NCI-H345 (cell line): ENCODE data around the gene NISCH.

Source experiments
- DNase-seq: peaks from one replicate; lab custom pipeline; 2025; lab: John Stamatoyannopoulos, UW

NISCH gene

DNA sequence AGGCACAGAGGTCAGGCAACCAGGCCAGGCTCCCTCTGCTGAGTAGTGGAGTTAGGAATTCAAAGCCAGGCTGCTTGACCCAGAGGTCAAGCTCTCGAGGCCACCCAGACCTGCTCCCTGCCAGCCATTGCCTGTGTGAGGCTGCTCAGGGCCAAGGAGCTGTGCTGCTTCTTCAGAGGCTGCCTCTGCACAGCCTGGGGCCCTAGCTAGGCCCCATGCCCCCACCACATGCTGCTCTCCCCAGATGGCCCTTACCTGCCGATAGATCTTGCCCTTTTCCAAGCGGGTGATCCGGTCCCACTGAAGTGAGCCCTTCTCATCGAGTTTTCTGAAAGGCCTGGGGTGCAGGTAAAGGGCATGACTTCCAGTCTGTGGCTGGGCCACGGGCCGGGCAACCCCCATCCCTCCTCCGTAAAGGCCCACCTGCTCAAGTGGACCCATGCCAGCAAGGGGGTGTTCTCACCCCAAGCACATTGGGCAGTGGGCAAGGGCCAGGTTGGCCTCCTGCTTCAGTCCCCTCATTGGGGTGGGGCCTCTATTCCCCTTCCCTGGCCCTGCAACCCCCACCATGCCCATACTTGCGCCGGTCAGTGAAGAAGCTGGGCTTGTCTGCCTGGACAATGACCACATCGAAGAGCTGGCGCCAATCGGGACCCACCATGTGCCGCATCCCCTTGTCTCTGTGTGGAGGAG lies 71.8 kb downstream of the NISCH start:
- no peak for DNase-seq

DNA sequence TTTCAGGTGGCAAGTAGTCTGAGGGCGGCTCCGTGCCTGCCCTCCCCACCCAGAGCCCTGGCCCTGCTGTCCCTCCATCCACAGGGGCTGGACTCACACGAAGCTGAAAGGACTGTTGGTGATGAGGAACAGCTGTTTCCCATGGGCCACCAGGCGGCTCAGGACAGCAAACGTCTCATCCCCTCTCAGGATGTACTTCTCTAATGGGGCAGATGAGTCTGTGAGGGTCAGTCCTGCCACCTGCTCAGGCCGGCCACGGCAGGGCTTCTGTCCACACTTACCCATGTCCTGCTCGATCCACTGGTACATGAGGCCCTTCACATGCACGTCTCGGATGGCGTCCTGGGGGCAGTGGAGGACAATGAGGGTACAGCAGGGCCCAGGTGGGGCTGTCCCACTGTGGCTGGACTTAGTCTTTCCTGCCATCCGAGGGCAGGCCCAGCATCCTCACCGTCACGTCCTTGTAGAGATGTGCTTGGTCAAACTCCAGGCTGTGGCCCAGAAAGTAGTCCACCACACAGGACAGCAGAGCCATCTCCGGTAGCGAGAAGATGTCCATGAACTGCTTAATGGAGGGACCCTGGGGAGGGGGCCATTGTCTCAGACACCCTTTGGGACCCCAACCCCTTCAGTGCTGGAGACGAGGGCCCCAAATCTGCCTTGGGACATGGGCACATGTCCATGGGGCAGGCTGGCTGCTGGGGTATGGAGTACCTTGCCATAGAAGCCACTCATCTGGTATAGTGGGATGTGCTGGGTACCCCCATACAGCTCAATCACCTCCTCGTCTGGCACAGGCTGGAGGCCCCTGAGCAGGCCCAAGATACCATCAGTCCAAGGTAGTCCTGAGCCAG lies 72.6 kb downstream of the NISCH start:
- DNase-seq, result no peak

DNA sequence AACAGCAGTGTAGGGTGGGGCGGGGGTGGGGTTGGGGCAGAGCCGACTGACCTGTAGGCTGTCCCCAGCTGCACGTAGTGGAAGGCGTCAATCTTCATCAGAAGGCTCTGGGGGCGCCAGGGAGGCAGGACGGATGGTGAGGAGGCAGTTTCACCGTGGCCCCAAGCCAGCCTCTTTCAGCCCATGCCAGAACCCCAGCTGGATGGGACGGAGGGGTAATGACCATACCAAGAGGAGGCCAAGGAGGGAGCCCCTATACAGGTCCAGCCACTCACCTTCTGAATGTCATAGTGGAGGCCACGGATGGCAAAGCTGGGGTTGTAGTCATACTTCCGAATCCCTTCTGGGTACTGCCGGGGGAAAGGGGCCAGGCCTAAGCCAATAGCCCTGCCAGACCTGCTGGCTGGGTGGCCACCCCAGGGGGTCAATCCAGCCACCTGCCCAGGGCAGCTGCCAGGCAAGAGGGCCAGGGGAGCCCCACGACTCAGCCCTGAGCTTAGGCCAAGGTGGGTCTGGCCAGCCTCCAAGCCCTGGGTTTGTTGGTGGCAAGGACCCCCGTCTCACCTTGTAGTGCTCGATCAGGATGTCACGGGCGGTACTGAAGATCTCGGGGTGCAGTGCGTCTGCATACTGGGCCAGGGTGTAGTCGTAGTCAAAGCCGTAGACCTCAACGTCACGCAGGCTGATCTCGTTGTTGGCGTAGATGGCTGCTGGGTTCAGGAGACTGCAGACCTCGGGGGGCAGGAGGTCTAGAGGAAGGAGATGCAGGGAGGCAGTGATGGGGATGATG lies 73.4 kb downstream of the NISCH start:
- no peak for DNase-seq

DNA sequence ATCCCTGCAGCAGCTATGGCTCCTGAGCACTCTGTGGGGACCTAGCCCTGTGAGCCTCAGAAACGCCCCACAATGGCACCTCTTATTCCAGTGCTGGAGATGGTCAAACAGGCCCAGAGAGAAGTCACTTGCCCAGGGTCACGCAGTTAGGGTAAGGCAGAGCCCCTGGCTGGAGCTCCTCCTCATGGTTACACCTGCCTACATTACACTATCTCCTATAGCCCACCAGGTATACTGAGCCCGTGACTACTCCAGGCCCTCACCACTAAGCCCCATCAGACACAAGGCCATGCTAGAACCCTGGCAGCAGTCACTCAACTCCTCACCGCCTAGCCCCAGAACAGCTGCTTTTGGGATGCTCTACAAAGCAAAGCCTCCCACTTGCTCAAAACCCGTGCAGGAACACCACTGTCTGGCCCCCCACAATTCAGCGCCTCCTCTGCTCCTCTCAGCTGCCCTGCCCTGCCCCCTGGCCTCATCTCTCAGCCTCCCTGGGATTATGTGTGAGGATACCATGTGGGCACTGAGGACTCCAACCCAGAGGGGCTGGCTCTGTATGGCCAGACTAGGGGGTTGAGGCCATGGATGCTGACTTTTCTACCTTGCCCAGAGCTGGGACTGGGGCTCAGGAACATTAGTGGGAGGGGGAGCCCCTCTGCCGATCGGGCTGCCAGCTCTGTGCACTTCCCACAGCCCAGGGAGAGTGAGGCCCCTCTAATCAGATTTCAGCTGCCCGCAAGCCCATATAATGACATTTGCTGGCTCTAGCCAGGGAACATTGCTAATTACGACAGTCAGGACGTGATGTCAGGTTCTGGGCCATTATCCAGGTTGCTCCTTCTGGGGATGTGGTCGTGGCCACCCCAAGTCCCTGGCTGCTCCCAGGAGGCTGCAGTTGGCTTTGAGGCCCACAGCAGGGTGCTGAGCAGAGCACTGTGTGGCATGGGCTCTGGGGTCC lies 74.3 kb downstream of the NISCH start:
- no peak for DNase-seq

DNA sequence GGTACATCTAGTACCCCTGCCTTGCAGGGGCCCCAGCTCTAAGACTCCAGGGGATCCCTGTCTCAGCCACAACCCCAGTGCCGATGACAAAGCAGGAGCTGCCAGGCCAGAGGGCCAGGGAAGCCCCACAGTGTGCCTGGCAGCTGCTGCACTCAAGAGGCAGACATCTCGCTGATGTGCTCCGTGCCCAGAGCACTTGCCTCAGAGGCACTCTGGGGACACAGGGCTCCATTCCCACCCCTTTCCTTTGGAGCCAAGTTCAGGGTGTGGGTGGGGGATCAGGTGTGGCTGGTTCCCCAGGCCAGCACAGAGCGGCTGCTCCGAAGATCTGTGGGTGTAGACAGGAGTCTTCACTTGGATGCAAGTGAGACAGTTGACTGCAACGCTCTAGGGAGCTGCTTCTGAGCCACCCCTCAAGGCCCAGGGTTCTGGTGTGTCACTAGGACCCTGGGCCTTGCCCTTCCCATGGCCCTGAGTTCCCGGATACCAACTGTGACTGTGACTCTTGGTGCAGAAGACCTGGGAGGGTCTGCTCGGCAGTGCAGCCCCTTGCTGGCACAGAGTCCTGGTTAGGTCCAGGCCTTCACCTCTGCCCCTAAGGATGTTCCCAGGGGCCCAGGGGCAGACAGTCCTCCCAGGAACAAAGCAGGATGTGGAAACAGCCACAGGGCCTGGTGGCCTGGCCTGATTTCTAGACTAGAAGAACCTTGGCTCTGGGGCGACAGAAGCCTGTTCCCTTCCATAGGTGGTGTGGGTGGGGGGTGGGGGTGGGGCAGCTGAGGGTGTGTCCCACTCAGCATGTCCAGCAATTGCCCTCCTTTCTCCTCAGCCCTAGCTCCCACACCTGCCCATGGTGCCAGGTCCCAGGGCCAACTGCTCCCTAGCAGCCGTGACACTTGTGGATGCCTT lies 75.8 kb downstream of the NISCH start:
- no peak for DNase-seq

DNA sequence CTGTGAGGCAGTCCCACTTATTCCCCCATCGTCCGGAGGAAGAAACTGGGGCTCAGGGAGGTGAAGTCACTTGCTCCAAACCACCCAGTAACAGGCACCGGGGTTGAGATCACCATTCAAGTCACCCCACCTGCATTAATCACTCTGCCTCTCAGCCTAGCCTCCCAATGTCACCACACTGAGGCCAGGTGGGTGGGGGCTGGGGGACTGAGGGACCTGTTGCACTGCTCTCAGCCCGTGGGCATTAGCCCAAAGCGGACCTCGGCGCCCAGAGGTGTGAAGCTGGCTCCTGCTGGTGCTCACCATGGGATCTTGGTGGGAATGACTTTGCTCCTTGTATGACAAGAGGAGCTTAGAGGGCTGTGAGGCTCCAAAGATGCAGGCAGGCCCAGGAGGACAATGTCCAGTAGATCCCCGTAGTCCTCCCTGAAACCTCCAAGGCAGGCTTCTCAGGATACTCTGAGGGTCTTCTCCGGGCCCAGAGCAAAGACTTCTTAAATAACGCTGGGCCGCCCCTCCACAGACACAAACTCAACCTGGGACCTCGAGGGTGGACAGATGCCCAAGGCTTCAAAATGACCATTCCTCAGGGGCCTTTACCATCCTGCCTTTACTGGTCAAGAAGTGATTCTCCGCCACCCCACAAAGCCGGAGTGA lies 76.6 kb downstream of the NISCH start:
- no peak for DNase-seq

DNA sequence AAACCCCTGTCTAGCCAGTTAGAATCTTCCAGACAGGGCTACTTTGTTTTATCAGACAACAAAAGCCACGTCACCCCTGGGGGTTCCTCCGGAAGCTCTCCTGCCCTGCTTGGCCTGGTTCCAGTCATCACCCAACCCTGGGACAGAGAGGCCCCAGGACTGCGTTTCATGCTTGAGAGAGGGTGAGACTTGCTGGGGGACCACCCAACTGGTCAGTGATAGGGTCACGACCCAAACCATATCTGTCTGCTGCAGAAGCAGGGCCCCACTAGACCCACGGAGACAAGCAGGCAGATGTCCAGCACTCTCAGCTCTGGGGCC lies 77.1 kb downstream of the NISCH start:
- DNase-seq, result peak; percentile 10

DNA sequence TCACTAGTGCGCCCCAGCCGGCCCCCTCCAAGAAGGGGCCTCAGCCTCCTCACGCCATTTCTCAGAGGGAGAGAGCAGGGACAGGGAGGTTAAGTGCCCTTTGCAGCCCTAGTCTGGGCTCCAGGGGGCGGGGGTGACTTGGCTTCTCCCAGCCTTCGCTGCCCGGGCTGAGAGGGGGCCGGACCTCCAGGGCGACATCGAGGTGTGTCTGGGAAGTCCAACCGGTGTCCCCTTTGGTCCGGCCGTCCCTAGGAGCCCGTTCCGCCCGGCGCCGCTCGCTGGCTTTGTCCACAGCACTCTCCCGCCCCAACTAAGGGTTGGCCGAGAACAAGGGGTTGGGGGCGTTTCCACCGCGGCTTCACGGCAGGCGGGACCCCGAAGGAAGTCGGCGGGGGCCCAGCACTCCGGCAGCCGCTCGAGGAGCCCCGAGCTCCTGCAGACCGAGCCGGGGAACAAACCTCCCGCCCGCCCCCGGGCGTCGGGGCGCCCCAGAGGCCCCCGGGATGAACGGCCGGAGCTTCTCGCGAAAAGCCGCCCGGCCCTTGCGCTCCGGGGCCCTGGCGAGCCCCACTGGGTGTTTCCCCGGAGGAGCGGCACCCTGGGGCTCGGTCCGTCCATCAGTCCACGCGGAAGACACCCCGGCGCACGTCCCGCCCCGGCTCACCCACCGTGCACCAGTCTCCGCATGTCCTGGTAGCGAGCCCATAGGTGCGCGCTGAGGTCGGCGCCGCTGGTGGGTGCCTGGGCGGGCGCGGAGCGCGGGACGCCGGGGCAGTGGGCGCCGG lies 77.6 kb downstream of the NISCH start:
- no peak for DNase-seq

GRCh38 chr3:52533623-52534280 lies 78.3 kb downstream of the NISCH start, which contains the start of gene NT5DC2:
TSS of gene NT5DC2 (minus strand) at chr3:52533857. CDS start at chr3:52533737, 120 bp downstream.
- DNase-seq, result peak; percentile 73

GRCh38 chr3:52534281-52535183 lies 79.1 kb downstream of the NISCH start:
- peak; percentile 42 for DNase-seq

- no peak for DNase-seq
Measured at GRCh38 chr3:52535411-52536111, 80.2 kb downstream of the NISCH start.

- DNase-seq, result no peak
Measured at GRCh38 chr3:52536112-52536368, 80.6 kb downstream of the NISCH start.

DNA sequence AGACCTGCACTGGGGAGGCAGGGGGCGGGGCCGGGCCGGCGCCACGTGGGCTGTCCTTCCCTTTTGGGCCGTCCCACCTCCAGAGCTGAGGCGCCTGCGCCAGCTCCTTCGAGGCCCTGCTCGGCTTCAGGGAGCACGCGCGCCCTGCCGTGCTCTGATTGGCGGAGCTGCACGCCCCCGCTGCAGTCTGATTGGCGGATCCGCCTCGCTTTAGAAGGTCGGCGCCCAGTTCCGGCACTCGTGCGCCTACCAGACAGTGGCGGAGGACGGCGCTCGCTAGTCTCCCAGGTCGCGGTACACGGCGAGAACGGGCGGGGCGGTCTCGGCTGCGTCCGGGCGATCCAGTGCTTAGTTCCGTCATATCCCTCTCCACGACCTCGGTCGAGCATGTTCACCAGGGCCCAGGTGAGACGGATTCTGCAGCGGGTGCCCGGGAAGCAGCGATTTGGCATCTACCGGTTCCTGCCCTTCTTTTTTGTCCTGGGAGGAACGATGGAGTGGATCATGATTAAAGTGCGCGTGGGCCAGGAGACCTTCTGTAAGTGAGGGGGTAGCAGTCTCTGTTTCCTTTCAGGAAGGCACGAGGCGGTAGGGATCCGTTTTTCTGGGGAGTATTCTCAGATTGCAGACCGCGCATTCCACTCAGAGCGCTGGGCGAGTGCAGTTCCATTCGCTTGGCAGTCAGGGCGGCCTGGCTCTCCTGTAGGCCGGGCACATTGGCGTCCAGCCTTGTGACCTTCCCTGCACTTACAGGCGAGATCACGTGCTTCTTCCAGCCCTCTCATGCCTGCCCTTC lies 81.2 kb downstream of the NISCH start, which contains the start of gene UQCC5:
TSS of gene UQCC5 (plus strand) at position 237 of the 796 bp plus-strand sequence. CDS start at position 388, 151 bp downstream.
- DNase-seq, result peak; percentile 97

DNA sequence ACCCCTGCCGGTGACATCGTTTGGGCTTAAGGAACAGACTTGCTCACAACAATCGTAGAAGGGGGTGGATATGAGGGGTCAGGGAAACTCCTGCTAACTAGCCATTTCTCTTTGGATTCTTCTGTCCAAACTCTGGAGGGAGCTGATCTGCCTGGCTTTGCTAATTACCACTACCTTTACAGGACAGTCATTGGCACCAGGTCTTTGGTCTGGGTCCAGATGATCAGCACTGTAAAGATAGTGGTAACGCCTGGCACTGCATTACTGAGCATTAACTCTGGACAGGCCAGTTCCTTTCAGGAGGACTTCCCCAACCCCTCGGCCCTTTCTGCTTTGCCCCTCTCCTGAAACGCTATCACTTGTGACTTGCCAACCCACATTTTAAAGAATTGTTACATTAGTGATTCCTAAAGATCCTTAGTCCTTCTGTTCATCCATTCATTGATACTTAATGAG lies 81.8 kb downstream of the NISCH start:
- DNase-seq, result peak; percentile 11

DNA sequence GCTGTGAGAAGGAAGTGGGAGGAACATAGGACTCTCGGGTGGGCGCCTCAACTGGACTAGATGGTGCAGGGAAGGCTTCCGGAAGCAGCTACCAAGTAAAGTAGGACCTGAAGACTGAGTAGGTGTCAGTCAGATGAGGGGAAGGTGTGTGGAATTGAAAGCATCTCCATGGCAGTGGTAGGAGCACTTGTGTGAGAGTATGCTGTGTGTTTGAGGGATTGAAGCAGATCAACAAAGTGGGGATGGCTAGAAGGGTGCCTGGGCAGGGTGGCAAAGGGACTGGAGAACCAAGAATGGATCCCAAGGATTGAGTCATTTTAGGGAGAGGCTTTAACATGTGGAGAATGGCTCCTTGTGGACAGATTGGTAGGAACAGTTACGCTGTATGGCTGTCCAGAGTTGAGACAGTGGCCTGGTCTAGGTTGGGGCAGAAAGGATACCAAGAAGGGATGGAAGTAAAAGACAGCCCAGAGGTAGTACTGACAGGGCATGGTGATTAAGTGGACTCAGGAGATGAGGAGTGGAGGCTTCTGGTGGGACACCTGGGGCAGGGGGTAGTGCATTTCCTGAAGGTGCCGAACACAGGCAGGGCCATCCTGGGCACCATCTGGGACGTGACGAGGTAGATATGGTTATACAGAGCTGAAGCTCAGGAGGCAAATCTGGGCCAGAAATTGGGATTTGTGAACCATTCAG lies 82.5 kb downstream of the NISCH start:
- no peak for DNase-seq
